Activated naive CD8-positive, alpha-beta T cell treated with anti-CD3 and anti-CD28 coated beads, Interleukin-2, amount 50 U/mL, for 16 hours (primary cell): Measurements from ENCODE around the gene FBXO30.

Source experiments
- DNase-seq: peaks from one replicate; pipeline ENCODE4 v3.0.0-alpha.2; 2020; ENCODE audit warnings: low read depth, low spot score

FBXO30 gene

DNA sequence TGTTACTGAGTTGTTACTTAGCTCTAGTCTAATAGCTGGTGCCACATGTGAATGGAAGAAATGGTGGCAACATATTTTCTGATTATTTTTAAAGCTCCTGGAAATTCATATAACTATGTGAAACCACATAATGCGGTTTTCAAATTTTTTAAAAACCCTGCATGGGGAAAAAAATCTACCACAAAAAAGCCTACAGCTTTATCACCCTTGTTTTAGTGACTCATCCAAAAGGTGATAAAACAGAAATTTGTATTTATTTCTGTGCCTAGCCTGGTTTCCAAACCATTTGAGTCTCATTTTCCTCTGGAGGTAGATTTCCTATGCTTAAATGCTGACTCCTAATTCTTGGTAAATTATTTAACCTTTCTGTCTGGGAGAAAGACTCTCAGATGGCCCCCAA, 5.4 kb upstream of the FBXO30 start:
- no peak for DNase-seq

DNA sequence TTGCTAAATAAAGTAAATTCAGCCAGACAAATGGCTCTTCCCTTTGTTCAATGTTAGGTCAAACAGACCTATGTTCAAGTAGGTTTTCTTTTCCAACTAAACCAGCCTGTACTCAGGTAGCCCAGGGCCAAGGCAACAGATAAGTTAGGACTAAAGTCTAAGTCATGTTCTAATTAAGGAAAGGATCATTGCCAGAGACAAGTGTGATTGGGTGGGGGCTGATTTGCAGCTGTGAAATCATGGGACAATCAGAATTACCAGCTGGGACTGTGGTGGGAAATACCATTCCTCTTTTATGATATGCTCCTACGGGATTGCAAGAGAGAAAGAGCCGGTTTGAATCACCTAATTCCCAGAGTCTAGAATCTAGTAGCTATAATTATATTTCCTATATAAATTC, 4.2 kb upstream of the FBXO30 start:
- DNase-seq: no peak

DNA sequence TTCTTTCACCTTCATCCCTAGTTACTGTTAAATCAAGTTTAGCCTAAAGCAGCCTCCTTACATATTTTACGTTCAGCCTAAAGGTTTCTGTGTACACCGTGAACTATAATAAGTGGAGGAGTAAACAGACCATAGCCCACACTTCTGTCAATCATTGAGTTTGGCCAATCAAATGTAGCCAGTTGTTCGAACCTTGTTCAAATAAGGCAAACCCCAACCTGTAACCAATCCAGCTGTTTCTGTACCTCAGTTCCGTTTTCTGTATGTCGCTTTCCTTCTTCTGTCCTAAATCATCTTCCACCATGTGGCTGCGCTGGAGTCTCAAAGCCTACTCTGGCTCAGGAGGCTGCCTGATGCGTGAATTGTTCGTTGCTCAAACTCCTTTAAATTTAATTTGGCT, 1.8 kb upstream of the FBXO30 start:
- DNase-seq: no peak

DNA sequence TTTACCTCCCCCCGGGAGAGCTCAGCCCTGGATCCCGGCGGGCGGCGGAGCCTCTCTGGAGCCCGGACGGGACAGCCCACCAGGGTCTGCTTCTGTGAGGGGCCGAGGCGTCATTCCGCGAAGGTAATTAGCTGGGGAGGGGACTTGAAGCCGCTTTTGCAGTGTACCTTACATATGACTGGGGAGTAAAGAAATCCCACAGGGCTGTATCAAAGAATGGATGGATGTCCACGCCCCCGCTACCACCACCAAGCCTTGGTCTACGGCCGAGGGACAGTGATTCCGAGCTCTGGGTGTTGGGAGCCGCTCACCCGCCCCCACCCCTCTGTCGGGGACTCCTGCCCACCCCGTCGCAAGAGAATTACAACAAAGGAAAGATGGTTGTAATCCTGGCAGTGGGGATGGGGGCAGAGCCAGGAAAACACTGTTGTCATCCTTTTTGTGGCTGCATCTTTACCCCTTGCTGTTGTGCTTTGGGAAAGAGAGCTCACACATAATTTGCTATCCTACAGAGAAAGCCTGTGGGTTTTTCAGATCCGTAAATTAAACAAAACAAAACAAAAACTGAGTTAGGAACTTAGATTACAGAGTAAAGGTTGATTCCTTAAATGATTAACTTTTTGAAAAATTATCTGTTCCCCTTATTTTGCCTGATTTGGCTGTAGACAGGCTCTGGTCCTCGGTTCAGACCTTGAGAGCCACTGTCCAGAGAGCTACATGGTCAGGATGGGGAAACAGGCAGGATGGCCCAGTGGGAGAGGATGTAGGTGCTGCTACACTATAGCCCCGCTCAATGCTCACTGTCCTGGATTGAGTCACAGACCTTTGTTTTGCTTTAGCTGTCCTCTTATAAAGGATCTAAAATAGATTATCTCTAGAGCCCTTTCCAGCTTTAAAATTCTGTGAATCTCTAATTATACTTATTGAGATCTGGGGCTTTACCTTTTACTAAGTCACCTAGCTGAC, 997 bp upstream of the FBXO30 start:
- no peak for DNase-seq

DNA sequence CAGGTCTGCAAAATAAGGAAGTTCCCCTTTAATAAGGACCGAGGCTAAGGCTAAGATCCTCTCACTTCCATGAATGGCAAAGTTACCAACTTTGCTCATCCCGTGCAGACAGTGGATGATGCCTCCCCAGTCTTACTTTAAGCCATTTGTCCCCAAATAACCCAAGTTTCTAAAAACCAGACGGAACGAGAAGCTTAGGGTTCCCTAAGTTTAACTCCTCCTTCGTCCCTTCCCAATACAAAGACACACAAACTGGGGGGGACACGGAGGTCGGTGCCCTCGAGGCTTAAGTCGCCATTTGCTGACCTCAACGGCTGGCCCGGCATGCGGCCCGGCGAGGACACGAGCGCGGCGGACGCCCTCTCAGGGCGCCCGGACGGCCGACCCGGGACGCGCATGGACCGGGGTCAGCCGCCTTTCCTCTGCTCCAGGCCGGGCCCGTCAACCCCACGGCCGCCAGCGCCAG, 527 bp downstream of the FBXO30 start:
- no peak for DNase-seq

DNA sequence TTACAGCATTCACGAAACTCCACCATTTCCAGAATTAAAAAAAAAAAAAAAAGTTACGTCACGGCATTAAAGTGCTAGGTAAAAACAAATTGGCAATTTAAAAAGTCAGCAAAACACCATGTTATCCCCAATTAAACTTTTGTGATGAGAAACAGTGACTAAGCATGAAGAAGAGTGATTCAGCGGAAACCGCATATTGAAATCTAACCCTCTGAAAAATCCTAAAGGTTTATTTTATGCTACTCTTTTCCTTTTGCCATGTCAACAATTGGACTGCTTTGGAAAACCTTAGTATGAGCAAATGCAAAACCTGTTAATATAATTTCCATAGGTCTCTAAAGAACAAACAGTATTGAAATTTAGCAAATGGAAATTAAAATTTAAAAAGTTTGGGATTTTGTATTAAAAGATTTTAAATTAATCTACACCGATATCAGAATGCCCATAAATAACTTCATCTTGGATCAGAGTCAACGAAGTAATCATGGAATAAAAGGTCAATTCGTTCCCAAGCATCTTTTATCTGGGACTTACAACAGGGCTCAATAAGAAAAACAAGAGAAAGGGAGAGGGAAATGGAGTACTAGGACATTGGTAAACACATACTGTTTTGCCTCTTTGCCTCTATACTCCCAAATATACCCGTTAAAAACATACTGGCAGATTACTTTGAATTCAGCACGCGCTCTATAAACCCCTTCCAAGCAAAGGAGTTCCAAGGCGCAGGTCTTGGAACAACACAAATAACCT, 1.1 kb downstream of the FBXO30 start:
- DNase-seq: no peak

DNA sequence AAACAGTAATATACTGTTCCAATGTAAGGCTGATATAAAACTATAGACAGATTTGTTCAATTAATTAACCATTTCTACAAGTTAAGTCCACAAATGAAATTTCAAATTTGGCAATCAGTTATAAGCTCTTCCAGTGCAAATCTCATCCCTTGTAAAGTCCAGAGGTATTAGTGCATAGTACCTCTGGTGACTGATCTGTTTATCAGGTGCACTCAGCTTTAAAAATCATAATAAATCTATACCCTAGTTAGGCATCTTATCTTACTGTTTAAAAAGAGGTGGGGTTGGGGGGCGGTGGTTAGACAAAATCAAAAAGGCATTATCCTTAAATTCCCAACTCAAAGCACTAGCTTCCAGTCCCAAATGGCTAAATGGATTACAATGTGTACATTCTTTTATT, 2.9 kb downstream of the FBXO30 start:
- DNase-seq: no peak

DNA sequence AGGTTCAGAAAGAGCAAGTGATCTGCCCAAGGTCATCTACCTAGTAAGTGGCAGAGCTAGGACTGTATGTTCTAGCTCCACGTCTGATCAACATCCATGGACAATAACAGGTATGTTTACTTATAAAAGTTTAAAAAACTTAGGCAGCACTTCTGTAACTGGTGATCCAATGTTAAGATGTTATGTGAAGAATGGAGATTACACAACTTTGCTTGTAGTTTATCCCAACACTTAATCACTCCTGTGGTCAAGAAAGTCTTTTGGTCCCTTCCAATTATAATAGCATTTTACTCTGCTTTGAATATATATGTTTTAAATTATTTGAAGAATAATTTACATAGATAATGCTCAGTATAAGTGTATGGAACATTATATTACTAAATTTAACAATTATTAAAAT, 4.8 kb downstream of the FBXO30 start:
- no peak for DNase-seq

DNA sequence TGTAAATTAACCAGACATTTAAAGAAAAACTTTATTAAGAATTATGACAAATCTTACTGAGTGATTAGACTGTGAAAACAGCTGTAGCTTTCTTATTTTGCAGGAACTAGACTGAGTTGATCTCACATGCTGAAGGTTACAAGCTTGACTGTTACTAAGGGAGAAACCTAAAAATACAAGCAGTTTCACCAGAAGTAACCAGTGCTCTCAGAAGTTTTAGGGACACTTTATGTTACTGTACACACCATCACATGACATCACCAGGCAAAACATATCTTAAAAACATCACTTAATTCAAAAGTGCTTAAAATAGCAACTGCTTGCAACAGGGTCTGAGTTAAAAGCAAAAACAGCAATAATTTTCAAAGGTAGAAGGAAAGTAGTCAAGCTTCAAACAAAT, 5.4 kb downstream of the FBXO30 start:
- no peak for DNase-seq

DNA sequence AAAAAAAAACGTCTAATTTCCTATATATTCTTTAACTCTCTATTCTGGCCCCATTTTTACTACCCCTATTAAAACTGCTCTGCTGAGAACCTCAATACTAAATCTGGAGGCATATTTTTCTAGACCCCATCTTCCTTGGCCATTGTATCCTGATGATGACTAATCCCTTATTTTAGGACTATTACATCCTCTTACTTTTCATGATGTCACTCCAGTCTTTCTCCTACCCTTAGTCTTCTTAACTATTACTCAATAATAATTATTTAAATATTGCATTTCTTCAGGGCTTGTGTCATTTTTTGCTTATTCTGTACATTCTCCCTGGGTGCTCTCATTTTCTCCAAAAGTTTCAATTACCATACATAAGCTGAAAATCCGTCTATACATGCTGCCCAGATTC, 6.4 kb downstream of the FBXO30 start:
- DNase-seq: no peak

DNA sequence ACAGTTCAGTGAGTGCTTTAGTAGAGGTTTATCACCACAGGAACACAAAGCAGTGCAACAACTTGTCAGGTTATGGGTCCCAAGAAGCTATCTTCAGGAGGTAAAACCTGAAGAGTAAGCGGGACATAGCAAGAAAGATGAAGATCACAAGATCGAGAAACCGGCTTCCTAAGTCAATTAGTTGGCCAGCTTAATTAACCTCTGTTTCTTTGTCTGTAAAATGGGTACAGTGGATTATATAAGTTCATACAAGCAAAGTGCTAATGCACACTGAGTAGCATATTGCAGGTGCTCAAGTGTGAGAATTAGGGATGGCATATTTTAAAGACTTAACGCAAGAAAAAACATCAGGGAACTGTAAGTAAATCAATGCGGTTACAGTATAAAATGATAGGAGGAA, 12.5 kb downstream of the FBXO30 start:
- no peak for DNase-seq

DNA sequence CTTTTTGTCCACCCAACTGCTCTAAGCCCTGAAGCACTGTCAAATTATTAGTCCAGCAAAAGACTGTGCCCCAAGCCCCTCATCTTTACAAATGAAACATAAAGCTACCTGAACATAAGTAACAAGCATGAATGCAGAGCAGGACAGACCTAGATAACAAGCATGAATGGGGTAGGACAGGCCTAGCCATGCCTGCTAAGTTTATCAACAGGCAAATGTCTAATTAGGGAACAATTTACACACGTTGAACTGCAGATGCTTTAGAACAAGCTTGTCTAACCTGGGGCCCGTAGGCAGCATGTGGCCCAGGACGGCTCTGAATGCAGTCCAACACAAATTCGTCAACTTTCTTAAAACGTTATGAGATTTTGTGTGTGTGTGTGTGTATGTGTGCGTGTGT, 13.6 kb downstream of the FBXO30 start:
- DNase-seq: no peak

DNA sequence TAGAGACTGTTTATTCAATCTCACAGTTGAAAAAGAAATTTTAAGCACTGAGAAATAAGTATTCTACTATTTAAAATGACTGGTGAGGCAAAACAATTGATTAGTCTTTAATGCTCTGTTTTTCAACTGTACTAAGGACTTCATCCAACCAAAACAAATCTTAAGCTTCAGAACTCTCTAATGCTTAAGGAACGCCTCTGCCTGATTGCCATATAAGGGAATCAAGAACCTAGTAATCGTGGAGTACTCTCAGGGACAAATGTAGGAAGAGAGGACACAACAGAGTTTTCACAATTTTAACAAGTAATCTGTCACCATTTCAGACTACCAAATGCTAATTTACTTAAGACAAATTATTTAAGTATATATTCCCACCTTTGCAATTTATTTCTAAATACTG, 16.1 kb downstream of the FBXO30 start:
- no peak for DNase-seq

DNA sequence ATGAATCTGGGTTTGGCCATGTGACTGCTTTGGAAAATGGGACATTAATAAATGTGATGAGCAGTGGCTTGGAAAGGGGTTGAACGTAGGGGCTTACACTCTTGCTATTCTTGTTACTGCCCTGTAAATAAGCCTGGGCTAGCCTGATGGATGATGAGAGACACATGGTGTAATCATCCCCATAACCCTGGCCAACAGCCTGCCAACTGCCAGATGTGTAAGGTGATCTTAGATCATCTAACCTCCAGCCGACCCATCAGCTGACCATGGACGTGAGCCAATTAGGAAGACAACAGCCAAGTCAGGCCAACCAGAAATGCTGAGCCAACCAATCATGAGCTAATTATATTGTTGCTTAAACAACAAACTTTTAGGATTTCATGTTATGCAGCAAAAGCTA, 25.2 kb downstream of the FBXO30 start:
- no peak for DNase-seq

DNA sequence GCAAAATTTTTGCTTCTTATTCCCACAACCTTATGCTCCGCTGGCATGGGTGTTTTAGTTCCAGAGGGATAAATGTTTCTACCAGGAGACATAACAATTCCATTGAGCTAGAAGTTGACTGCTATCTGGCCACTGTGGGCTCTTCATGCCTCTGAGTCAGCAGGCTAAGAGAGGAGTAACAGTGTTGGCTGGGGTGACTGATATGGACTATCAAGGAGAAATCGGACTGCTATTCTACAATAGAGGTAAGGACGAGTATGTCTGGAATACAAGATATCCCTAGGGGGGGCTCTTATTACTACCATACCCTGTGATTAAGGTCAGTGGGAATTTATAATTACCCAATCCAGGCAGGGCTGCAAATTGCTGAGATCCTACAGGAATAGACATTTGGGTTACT, 26.9 kb downstream of the FBXO30 start:
- no peak for DNase-seq

DNA sequence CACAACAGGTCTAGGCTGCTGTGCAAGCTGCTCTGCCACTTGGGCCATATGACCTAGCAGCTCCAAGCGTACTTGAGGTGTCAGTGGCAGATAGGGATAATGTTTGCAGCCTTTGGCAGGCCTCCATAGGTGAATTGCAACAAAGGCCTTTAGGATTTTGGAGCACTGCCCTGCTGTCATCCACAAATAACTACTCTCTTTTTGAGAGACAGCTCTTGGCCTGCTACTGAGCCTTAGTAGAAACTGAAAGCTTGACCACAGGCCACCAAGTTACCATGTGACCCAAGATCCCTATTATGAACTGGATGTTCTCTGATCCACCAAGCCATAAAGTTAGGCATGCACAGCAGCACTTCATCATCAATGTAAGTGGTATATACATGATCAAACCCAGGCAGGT, 29.9 kb downstream of the FBXO30 start:
- DNase-seq: no peak

DNA sequence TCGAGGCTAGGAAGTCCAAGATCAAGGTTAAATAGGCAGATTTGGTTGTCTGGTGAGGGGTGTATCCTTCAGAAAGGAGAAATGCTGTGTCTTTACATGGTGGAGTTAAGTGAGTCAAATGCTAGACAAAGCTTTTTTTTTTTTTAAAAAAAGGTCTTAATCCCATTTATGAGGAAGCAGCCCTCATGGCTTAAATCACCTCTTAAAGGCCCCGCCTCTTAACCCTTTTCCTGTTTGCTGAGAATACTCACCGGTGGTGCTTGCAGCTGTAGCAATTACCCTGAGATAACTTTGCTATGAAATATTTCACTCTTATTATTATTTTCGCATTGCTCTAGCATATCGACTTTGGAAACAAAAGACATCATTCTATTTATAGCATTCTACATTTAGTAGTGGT, 30.8 kb downstream of the FBXO30 start:
- no peak for DNase-seq

DNA sequence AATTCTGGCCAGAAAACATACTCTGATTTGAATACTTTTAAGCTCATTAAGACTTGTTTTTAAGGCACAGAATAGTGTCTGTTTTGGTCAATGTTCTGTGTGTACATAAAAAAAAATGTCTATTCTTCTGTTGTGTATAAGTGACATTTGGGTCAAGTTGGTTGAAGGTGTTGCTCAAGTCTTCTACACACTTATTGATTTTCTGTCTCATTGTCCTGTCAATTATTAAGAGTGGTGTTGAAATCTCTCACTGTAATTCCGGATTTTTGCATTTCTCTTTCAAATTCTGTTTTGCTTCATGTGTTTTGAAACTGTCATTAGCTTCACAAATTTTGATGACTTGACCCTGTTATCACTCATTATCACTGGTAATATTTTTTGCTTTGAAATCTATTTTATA, 41.7 kb downstream of the FBXO30 start:
- DNase-seq: no peak

DNA sequence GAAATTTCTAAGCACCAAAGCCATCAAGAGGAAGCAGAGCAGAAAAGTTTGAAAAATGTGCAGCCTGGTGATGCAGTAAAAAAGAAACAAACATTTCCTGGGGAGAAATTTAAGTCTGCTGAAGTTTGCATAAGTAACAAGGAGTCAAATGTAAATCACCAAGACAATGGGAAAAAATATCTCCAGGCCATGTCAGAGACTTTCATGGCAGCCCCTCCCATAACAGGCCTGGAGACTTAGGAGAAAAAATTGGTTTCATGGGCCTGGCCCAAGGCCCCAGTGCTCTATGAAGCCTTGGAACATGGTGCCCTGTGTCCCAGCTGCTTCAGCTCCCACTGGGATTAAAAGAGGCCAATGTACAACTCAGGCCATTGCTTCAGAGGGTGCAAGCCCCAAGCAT, 49.1 kb downstream of the FBXO30 start:
- DNase-seq: no peak

DNA sequence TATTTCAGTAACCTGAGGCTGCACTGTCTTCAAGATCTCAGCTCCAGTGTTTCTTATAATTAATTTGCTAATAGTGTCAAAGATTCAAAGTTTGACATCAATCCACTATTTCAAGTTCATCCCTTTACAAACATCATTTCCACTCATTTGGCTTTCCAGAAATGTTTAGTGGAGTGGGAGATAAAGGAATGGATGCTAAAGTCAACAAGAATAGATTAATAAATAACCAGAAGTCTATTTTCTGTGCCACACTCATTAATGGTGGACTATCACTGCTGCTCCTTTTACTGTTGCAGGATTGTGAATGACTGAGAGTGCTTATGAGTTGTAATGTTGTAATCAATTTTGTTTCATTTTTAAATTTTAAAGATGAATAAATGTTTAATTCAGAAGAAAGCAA, 50.9 kb downstream of the FBXO30 start:
- no peak for DNase-seq

DNA sequence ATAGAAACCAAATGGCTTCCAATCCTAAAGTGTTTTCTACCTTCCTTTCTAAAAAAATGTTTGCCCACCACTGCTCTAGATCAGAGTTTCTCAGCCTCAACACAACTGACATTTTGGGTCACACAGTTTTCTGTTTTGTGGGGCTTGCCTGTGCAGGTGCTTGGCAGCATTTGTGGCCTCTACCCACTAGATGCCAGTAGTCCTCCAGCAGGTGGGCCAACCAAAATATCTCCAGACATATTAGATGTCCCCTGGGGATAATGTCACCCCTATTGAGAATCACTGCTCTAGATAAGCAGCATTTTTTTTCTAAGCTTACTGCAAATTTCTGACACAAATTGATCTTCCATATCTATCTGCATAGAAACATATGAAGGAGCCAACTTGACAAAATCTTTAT, 53.0 kb downstream of the FBXO30 start:
- no peak for DNase-seq

DNA sequence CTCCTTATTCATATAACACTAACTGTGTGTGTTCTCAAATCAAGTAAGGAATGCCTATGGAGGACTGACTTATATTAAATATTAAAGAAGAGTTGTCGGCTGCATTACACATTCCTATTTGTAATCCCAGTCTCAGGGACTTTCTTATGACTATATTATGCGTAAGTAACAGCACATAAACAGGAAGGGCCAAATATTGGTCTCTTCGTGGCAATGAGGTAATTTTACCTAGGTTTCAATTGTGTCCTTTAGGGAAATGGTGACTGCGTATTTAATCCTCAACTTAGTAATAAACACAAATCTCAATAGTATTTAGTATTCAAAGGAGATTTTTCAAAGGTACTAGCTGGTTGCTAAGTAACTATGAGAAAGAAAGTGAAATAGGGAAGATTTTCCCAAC, 56.5 kb downstream of the FBXO30 start:
- no peak for DNase-seq

DNA sequence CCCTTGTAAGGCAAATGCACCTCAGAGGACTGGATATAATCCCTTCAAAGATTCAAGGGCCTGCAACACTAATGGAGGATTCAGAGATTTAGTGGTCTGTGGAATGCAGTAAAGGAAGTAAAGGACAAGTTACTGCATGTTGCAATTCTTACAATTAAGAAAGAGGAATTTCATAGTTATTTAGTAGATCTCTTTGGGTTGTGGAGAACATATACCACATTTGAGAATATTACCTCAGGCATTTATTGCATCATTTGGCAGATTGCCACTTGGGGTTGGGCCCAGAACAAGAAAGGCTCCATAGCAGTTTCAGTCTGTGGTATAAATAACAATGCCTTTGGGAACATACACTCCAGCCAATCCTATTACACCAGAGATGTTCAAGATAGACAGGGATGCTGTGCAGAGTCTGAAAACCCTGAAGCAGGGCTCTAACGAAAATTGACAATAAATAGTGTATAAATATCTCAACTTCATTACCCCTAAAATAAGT, 58.4 kb downstream of the FBXO30 start:
- DNase-seq: no peak
